ENCODE measurements around the gene TMIGD2. TPM values are rescaled to one million over a fixed set of nuclear protein-coding genes. Genes with fewer than 3 reads are reported as not detected.
"Not testable (repeated sequence)": the region's sequence is repeated elsewhere in the genome, so short reads cannot be mapped to it uniquely, and the experiment has no call there.

TMIGD2 gene
- polyA plus RNA-seq = under 1 TPM; 0.31 to 0.47 TPM

- WGBS, 2 donors = 57 to 59% methylated on average over 7 to 8 of the region's 8 CpGs
- Histone ChIP-seq H3K36me3 (ENCODE audit: control insufficient read depth in 2 of 2, insufficient read depth in 2 of 2, low read length in 1 of 2) (no peaks in the 10 kb centered on the region), H3K4me3 (ENCODE audit: low read depth in 1 of 2, low read length in 2 of 2) (no peak within 1 kb of the TSS), H3K9me3 (ENCODE audit: control insufficient read depth in 2 of 2, insufficient read depth in 1 of 2, low read depth in 1 of 2, low read length in 1 of 2) (no peaks in the 10 kb centered on the region), H3K27me3 (ENCODE audit: control insufficient read depth in 1 of 2, insufficient read depth in 2 of 2, low read length in 2 of 2) (no peaks in the 10 kb centered on the region), H3K27ac (ENCODE audit: low read depth in 2 of 2, low read length in 1 of 2) (no peak within 1 kb of the TSS), H3K4me1 (ENCODE audit: control insufficient read depth in 2 of 2, insufficient read depth in 2 of 2, low read length in 1 of 2) (no peaks in the 10 kb centered on the region)
These were observed at the start of gene TMIGD2 for GRCh38 chr19:4302243-4302640. TMIGD2 (minus strand) TSS chr19:4302389; CDS start chr19:4302385, 4 bp downstream.

GRCh38 chr19:4350726-4351125, 48.5 kb upstream of the TMIGD2 start:
- Histone ChIP-seq H3K4me1 (ENCODE audit: control insufficient read depth in 2 of 2, insufficient read depth in 2 of 2, low read length in 1 of 2) (peaks cover 3% of the 10 kb centered on the region in 2 donors), H3K9me3 (ENCODE audit: control insufficient read depth in 2 of 2, insufficient read depth in 1 of 2, low read depth in 1 of 2, low read length in 1 of 2) (no peaks in the 10 kb centered on the region), H3K27me3 (ENCODE audit: control insufficient read depth in 1 of 2, insufficient read depth in 2 of 2, low read length in 2 of 2) (no peaks in the 10 kb centered on the region), H3K27ac (ENCODE audit: low read depth in 2 of 2, low read length in 1 of 2) (no peak overlapping the region), H3K36me3 (ENCODE audit: control insufficient read depth in 2 of 2, insufficient read depth in 2 of 2, low read length in 1 of 2) (peaks cover 0 to 14% of the 10 kb centered on the region in 2 donors), H3K4me3 (ENCODE audit: low read depth in 1 of 2, low read length in 2 of 2) (no peak overlapping the region)
- WGBS, 2 donors = 96 to 98% methylated on average over 9 of the region's 9 CpGs

- no peaks in the 10 kb centered on the region for H3K9me3 ChIP-seq (ENCODE audit: control insufficient read depth in 2 of 2, insufficient read depth in 1 of 2, low read depth in 1 of 2, low read length in 1 of 2)
- H3K4me3 ChIP-seq (ENCODE audit: low read depth in 1 of 2, low read length in 2 of 2) = no peak overlapping the region
- H3K4me1 ChIP-seq (ENCODE audit: control insufficient read depth in 2 of 2, insufficient read depth in 2 of 2, low read length in 1 of 2) = peaks cover 3 to 4% of the 10 kb centered on the region in 2 donors
- no peaks in the 10 kb centered on the region for H3K27me3 ChIP-seq (ENCODE audit: control insufficient read depth in 1 of 2, insufficient read depth in 2 of 2, low read length in 2 of 2)
- peaks cover 0 to 14% of the 10 kb centered on the region in 2 donors for H3K36me3 ChIP-seq (ENCODE audit: control insufficient read depth in 2 of 2, insufficient read depth in 2 of 2, low read length in 1 of 2)
- no peak overlapping the region for H3K27ac ChIP-seq (ENCODE audit: low read depth in 2 of 2, low read length in 1 of 2)
- 87 to 88% methylated on average over 8 of the region's 8 CpGs for WGBS, 2 donors
These were observed 47.9 kb upstream of the TMIGD2 start for GRCh38 chr19:4350111-4350510.

GRCh38 chr19:4349225-4349624, 47.0 kb upstream of the TMIGD2 start:
- H3K4me3 ChIP-seq (ENCODE audit: low read depth in 1 of 2, low read length in 2 of 2); H3K36me3 ChIP-seq (ENCODE audit: control insufficient read depth in 2 of 2, insufficient read depth in 2 of 2, low read length in 1 of 2); H3K9me3 ChIP-seq (ENCODE audit: control insufficient read depth in 2 of 2, insufficient read depth in 1 of 2, low read depth in 1 of 2, low read length in 1 of 2); H3K27me3 ChIP-seq (ENCODE audit: control insufficient read depth in 1 of 2, insufficient read depth in 2 of 2, low read length in 2 of 2); H3K4me1 ChIP-seq (ENCODE audit: control insufficient read depth in 2 of 2, insufficient read depth in 2 of 2, low read length in 1 of 2); H3K27ac ChIP-seq (ENCODE audit: low read depth in 2 of 2, low read length in 1 of 2): not testable (repeated sequence)
- 92 to 93% methylated on average over 16 of the region's 16 CpGs for WGBS, 2 donors

DNA sequence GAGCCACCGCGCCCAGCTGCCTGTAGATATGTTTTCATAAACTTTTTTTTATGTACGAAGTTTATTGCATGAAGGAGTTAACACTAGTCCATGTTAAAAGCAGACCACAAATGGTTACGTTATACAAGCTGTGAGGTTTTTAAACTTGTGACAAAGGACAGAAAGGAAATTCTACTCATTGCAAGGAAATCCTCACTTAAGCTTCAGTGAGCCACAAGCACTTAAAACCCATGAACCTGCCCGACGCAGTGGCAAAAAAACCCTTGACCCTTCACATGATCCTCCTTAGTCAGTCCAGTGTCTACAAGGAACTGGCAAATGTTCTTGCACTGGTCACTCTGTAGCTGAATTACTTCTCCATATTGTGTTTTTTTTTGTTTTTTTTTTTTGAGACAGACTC, 45.3 kb upstream of the TMIGD2 start:
- Histone ChIP-seq H3K36me3 (ENCODE audit: control insufficient read depth in 2 of 2, insufficient read depth in 2 of 2, low read length in 1 of 2) (peaks cover 0 to 7% of the 10 kb centered on the region in 2 donors), H3K9me3 (ENCODE audit: control insufficient read depth in 2 of 2, insufficient read depth in 1 of 2, low read depth in 1 of 2, low read length in 1 of 2) (no peaks in the 10 kb centered on the region), H3K4me1 (ENCODE audit: control insufficient read depth in 2 of 2, insufficient read depth in 2 of 2, low read length in 1 of 2) (peaks cover 3 to 9% of the 10 kb centered on the region in 2 donors), H3K4me3 (ENCODE audit: low read depth in 1 of 2, low read length in 2 of 2) (no peak overlapping the region), H3K27me3 (ENCODE audit: control insufficient read depth in 1 of 2, insufficient read depth in 2 of 2, low read length in 2 of 2) (no peaks in the 10 kb centered on the region), H3K27ac (ENCODE audit: low read depth in 2 of 2, low read length in 1 of 2) (no peak overlapping the region)
- 75 to 85% methylated on average over 6 of the region's 6 CpGs for WGBS, 2 donors

DNA sequence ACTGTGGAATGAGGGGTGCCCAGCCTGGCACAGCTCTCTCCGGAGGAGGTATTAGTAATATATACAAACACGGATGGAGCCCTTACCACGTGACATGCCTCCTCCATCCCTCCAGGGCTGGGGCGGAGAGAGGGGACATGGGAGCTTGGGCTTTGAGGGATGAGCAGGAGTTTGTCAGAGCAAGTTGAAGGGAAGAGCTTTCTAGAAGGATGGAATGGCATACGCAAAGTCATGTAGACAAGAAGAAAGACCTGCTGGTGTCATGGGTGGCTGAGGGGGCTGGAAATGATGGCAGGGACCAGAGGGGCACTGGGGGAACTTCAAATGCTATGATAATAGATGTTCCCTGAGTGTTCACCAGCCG, 43.8 kb upstream of the TMIGD2 start:
- Histone ChIP-seq H3K4me1 (ENCODE audit: control insufficient read depth in 2 of 2, insufficient read depth in 2 of 2, low read length in 1 of 2) (peaks cover 3 to 12% of the 10 kb centered on the region in 2 donors), H3K9me3 (ENCODE audit: control insufficient read depth in 2 of 2, insufficient read depth in 1 of 2, low read depth in 1 of 2, low read length in 1 of 2) (no peaks in the 10 kb centered on the region), H3K36me3 (ENCODE audit: control insufficient read depth in 2 of 2, insufficient read depth in 2 of 2, low read length in 1 of 2) (peaks cover 0 to 7% of the 10 kb centered on the region in 2 donors), H3K27me3 (ENCODE audit: control insufficient read depth in 1 of 2, insufficient read depth in 2 of 2, low read length in 2 of 2) (no peaks in the 10 kb centered on the region), H3K27ac (ENCODE audit: low read depth in 2 of 2, low read length in 1 of 2) (no peak overlapping the region), H3K4me3 (ENCODE audit: low read depth in 1 of 2, low read length in 2 of 2) (no peak overlapping the region)
- 90% methylated on average over 6 of the region's 6 CpGs for WGBS, 2 donors

GRCh38 chr19:4345342-4346019, 43.3 kb upstream of the TMIGD2 start:
- H3K9me3 ChIP-seq (ENCODE audit: control insufficient read depth in 2 of 2, insufficient read depth in 1 of 2, low read depth in 1 of 2, low read length in 1 of 2) = no peaks in the 10 kb centered on the region
- H3K4me1 ChIP-seq (ENCODE audit: control insufficient read depth in 2 of 2, insufficient read depth in 2 of 2, low read length in 1 of 2) = peaks cover 0 to 12% of the 10 kb centered on the region in 2 donors
- no peak overlapping the region for H3K27ac ChIP-seq (ENCODE audit: low read depth in 2 of 2, low read length in 1 of 2)
- no peak overlapping the region for H3K4me3 ChIP-seq (ENCODE audit: low read depth in 1 of 2, low read length in 2 of 2)
- WGBS, 2 donors = 80 to 87% methylated on average over 15 of the region's 15 CpGs
- H3K27me3 ChIP-seq (ENCODE audit: control insufficient read depth in 1 of 2, insufficient read depth in 2 of 2, low read length in 2 of 2) = no peaks in the 10 kb centered on the region
- H3K36me3 ChIP-seq (ENCODE audit: control insufficient read depth in 2 of 2, insufficient read depth in 2 of 2, low read length in 1 of 2) = peaks cover 0 to 7% of the 10 kb centered on the region in 2 donors

DNA sequence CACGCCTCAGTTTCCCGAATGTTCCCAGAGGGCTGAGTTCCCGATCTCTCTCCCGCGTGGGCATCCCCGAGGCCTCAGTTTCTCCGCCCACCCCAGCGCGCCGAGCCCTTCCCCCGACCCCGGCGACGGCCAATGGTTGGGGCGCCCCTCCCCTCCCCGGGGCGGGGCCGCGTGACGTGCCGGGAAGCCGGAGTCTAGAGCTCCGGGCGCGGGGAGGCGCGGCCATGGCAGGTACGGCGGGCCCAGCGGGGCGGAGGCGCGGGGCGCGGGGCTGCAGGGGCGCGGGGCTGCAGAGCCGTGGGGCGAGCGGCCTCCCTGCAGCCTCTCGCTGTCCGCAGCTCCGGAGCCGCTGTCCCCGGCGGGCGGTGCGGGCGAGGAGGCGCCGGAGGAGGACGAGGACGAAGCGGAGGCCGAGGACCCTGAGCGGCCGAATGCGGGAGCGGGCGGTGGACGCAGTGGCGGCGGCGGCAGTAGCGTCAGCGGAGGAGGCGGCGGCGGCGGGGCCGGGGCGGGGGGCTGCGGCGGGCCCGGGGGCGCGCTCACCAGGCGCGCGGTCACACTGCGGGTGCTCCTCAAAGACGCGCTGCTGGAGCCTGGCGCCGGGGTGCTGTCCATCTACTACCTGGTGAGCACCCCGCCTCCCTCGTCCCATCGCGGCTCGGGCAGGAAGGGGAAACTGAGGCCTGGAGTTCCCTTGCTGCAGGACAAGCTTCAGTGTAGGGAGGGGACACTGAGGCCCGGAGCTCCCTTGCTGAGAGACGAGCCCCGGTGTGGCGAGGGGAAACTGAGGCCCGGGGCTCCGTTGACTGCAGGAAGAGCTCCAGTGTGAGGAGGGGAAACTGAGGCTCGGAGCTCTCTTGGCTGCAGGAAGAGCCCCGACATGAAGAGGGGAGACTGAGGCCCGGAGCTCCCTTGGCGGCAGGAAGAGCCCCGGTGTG, 41.5 kb upstream of the TMIGD2 start, which contains the start of gene MPND:
Gene MPND, plus strand, starts transcription at position 193 of the 938 bp plus-strand sequence. Its CDS starts 32 bp downstream, at position 225.
- Histone ChIP-seq H3K27ac (ENCODE audit: low read depth in 2 of 2, low read length in 1 of 2) (peak within 1 kb of the TSS; percentile 91 to 99), H3K27me3 (ENCODE audit: control insufficient read depth in 1 of 2, insufficient read depth in 2 of 2, low read length in 2 of 2) (no peaks in the 10 kb centered on the region), H3K4me1 (ENCODE audit: control insufficient read depth in 2 of 2, insufficient read depth in 2 of 2, low read length in 1 of 2) (peaks cover 0 to 11% of the 10 kb centered on the region in 2 donors), H3K4me3 (ENCODE audit: low read depth in 1 of 2, low read length in 2 of 2) (peak within 1 kb of the TSS; percentile 62 to 71), H3K36me3 (ENCODE audit: control insufficient read depth in 2 of 2, insufficient read depth in 2 of 2, low read length in 1 of 2) (peaks cover 0 to 7% of the 10 kb centered on the region in 2 donors), H3K9me3 (ENCODE audit: control insufficient read depth in 2 of 2, insufficient read depth in 1 of 2, low read depth in 1 of 2, low read length in 1 of 2) (no peaks in the 10 kb centered on the region)
- 4 to 6% methylated on average over 71 to 101 of the region's 101 CpGs for WGBS, 2 donors

DNA sequence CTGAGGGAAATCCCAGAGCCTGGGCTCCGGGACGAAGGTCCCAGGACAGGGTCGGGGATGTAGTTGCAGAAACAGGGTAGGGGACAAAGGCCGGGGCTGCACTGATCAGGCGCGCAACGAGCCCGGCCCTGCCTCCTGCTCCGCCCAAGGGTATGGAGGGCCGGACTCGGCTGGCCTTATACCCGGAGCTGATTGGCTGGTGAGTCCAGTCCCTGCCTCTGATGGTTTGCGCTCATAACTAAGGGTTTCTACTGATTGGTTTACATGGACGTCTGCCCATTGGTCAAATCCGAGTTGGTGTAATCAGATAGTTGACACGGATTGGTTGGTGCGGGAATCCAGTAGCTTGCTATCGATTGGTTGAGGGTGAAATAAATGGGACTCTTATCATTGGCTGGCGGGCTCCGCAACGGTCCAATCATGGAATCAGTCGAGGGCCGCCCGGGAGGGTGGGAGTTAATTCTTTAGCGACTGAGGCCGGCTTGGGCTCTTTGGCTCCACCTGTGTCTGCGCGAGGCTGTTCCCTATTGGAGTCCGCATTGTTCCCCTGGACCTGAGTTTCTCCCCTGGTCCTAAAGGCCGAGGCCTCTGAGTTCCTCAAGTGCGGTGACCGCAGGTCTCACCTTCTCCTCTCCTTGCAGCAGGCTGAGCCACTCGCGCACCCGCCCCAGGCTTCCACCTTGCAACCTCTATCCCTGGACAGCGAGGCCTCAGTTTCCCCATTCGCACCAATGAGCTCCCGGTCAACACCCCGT, 40.6 kb upstream of the TMIGD2 start:
- no peaks in the 10 kb centered on the region for H3K9me3 ChIP-seq (ENCODE audit: control insufficient read depth in 2 of 2, insufficient read depth in 1 of 2, low read depth in 1 of 2, low read length in 1 of 2)
- peaks cover 0 to 7% of the 10 kb centered on the region in 2 donors for H3K36me3 ChIP-seq (ENCODE audit: control insufficient read depth in 2 of 2, insufficient read depth in 2 of 2, low read length in 1 of 2)
- H3K4me1 ChIP-seq (ENCODE audit: control insufficient read depth in 2 of 2, insufficient read depth in 2 of 2, low read length in 1 of 2) = peaks cover 0 to 11% of the 10 kb centered on the region in 2 donors
- H3K27me3 ChIP-seq (ENCODE audit: control insufficient read depth in 1 of 2, insufficient read depth in 2 of 2, low read length in 2 of 2) = no peaks in the 10 kb centered on the region
- peak overlapping the region; percentile 91 to 99 for H3K27ac ChIP-seq (ENCODE audit: low read depth in 2 of 2, low read length in 1 of 2)
- peak overlapping the region; percentile 62 to 71 for H3K4me3 ChIP-seq (ENCODE audit: low read depth in 1 of 2, low read length in 2 of 2)
- WGBS, 2 donors = 0% methylated on average over 39 of the region's 39 CpGs
